HEK293 (cell line): ENCODE data around the gene MLEC.

Source experiments
- CTCF ChIP-seq: fragments of 450-650 bp; formaldehyde crosslinking; IDR thresholded peaks from 2 replicates; pipeline ENCODE4 v1.5.1; 2016; ENCODE audit warnings: missing biosample characterization, missing genetic modification characterization
- HOXA7 ChIP-seq: sonication (generic); formaldehyde crosslinking; IDR thresholded peaks from 2 replicates; pipeline ENCODE4 v1.8.1; 2022; ENCODE audit warnings: missing genetic modification reagents, borderline replicate concordance
- HOXC10 ChIP-seq: sonication (generic); formaldehyde crosslinking; IDR thresholded peaks from 2 replicates; pipeline ENCODE4 v1.8.1; 2023; ENCODE audit warnings: mild to moderate bottlenecking, missing genetic modification reagents
- KLF16 ChIP-seq: fragments of 450-650 bp; formaldehyde crosslinking; IDR thresholded peaks from 2 replicates; pipeline ENCODE4 v1.5.1; 2017; ENCODE audit warnings: missing biosample characterization, missing genetic modification characterization
- ZNF473 ChIP-seq: fragments of 450-650 bp; formaldehyde crosslinking; IDR thresholded peaks from 2 replicates; pipeline ENCODE4 v1.5.1; 2017; ENCODE audit warnings: missing biosample characterization, missing genetic modification characterization
- ZNF549 ChIP-seq: fragments of 450-650 bp; IDR thresholded peaks from 2 replicates; pipeline ENCODE4 v1.5.1; 2018; ENCODE audit warnings: missing biosample characterization, missing genetic modification characterization, mild to moderate bottlenecking, inconsistent platforms, moderate library complexity
- ZNF707 ChIP-seq: fragments of 450-650 bp; formaldehyde crosslinking; IDR thresholded peaks from 2 replicates; pipeline ENCODE4 v1.5.1; 2016; ENCODE audit warnings: missing biosample characterization, missing genetic modification characterization
- TF ChIP-seq, protein P1 (sequence below): fragments of 450-650 bp; formaldehyde crosslinking; IDR thresholded peaks from 2 replicates; pipeline ENCODE4 v1.5.1; 2016; ENCODE audit warnings: missing biosample characterization, missing genetic modification characterization
- TF ChIP-seq, protein P2 (sequence below): fragments of 450-650 bp; formaldehyde crosslinking; IDR thresholded peaks from 2 replicates; pipeline ENCODE4 v1.5.1; 2016; ENCODE audit warnings: missing biosample characterization, missing genetic modification characterization, low read depth

- TF ChIP-seq CTCF, result no peak
- no peak for TF ChIP-seq HOXC10 (CRISPR knock-in tag)
- TF ChIP-seq ZNF549 (tag by site-specific recombination), result no peak
- TF ChIP-seq HOXA7 (CRISPR knock-in tag), result no peak
- TF ChIP-seq ZNF707 (tag by site-specific recombination), result no peak
- no peak for TF ChIP-seq KLF16 (tag by site-specific recombination)
- TF ChIP-seq ZNF473, result no peak
- TF ChIP-seq, protein P1, sequence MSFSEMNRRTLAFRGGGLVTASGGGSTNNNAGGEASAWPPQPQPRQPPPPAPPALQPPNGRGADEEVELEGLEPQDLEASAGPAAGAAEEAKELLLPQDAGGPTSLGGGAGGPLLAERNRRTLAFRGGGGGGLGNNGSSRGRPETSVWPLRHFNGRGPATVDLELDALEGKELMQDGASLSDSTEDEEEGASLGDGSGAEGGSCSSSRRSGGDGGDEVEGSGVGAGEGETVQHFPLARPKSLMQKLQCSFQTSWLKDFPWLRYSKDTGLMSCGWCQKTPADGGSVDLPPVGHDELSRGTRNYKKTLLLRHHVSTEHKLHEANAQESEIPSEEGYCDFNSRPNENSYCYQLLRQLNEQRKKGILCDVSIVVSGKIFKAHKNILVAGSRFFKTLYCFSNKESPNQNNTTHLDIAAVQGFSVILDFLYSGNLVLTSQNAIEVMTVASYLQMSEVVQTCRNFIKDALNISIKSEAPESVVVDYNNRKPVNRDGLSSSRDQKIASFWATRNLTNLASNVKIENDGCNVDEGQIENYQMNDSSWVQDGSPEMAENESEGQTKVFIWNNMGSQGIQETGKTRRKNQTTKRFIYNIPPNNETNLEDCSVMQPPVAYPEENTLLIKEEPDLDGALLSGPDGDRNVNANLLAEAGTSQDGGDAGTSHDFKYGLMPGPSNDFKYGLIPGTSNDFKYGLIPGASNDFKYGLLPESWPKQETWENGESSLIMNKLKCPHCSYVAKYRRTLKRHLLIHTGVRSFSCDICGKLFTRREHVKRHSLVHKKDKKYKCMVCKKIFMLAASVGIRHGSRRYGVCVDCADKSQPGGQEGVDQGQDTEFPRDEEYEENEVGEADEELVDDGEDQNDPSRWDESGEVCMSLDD, result no peak
- TF ChIP-seq, protein P2, sequence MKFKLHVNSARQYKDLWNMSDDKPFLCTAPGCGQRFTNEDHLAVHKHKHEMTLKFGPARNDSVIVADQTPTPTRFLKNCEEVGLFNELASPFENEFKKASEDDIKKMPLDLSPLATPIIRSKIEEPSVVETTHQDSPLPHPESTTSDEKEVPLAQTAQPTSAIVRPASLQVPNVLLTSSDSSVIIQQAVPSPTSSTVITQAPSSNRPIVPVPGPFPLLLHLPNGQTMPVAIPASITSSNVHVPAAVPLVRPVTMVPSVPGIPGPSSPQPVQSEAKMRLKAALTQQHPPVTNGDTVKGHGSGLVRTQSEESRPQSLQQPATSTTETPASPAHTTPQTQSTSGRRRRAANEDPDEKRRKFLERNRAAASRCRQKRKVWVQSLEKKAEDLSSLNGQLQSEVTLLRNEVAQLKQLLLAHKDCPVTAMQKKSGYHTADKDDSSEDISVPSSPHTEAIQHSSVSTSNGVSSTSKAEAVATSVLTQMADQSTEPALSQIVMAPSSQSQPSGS, result no peak
These were observed 1.4 kb upstream of the MLEC start for GRCh38 chr12:120685522-120685921.
